ENCODE data around the gene MAP3K10.

The MAP3K10 gene

DNA sequence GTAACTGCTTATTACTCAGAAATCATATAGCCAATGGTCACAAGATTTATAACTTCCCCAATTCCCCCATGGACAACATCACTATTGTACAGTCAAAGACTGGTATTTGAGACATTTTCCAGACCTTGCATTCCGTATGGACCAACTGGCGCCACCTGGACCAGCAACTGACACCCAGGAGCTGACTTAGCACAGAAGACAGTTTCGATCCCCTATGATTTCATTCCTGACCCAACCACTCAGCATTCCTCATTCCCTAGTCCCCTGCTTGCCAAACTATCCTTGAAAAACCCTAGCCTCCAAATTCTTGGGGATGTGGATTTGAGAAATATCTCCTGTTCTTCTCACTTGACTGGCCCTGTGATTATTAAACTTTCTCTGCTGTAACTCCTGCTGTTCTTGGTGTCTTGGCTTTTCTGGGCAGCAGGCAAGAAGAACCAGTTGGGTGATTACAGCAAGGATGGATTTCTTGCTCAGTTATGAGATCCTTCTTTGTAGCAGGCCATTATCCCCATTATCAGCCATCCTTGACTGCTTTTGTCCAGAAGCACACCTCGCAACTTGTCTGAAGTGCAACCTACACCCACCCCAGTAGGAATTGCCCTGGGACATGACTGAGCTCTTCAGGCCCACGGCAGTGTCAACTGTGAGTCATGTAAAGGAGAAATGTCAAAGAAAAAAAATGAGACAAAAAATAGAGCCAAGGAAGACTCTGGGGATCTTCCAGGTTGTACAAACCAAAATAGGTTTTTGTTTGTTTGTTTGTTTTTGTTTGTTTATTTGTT lies 13.7 kb upstream of the MAP3K10 start:
- no peaks in the 10 kb centered on the region for H3K27me3 ChIP-seq (ENCODE audit: insufficient read depth, low read length)
- no peaks in the 10 kb centered on the region for H3K4me1 ChIP-seq (ENCODE audit: insufficient read depth, low read length)
- no peak overlapping the region for H3K9ac ChIP-seq (ENCODE audit: low read depth, low read length)
- no peaks in the 10 kb centered on the region for H3K9me3 ChIP-seq (ENCODE audit: insufficient read depth, low read depth, low read length)
- H3K27ac ChIP-seq (ENCODE audit: low read length): no peak overlapping the region
- H3K4me3 ChIP-seq (ENCODE audit: low read length): no peak overlapping the region
- no peaks in the 10 kb centered on the region for H3K36me3 ChIP-seq (ENCODE audit: insufficient read depth, low read depth, low read length)

- Histone ChIP-seq H3K27ac (ENCODE audit: low read length) (no peak overlapping the region), H3K9me3 (ENCODE audit: insufficient read depth, low read depth, low read length) (no peaks in the 10 kb centered on the region), H3K36me3 (ENCODE audit: insufficient read depth, low read depth, low read length) (no peaks in the 10 kb centered on the region), H3K9ac (ENCODE audit: low read depth, low read length) (no peak overlapping the region), H3K27me3 (ENCODE audit: insufficient read depth, low read length) (no peaks in the 10 kb centered on the region), H3K4me1 (ENCODE audit: insufficient read depth, low read length) (no peaks in the 10 kb centered on the region), H3K4me3 (ENCODE audit: low read length) (no peak overlapping the region)
Observed at GRCh38 chr19:40178756-40179155, 12.5 kb upstream of the MAP3K10 start.

DNA sequence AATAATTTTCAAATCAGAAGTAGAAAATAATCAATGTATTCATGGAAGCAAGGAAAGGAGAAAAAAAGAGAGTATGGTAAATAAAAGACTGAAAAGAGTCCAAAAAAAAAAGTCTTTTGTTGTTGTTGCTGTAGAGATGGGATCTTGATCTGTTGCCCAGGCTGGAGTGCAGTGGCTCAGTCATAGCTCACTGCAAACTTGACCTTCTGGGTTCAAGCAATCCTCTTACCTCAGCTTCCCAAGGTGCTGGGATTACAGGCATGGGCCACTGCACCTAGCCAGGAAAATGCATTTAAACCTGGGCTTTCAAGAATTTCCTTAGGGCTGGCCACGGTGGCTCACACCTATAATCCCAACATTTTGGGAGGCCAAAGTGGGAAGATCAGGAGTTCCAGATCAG lies 7.0 kb upstream of the MAP3K10 start:
- Histone ChIP-seq H3K27me3 (ENCODE audit: insufficient read depth, low read length) (no peaks in the 10 kb centered on the region), H3K36me3 (ENCODE audit: insufficient read depth, low read depth, low read length) (no peaks in the 10 kb centered on the region), H3K9ac (ENCODE audit: low read depth, low read length) (no peak overlapping the region), H3K27ac (ENCODE audit: low read length) (no peak overlapping the region), H3K4me1 (ENCODE audit: insufficient read depth, low read length) (no peaks in the 10 kb centered on the region), H3K4me3 (ENCODE audit: low read length) (no peak overlapping the region), H3K9me3 (ENCODE audit: insufficient read depth, low read depth, low read length) (no peaks in the 10 kb centered on the region)

DNA sequence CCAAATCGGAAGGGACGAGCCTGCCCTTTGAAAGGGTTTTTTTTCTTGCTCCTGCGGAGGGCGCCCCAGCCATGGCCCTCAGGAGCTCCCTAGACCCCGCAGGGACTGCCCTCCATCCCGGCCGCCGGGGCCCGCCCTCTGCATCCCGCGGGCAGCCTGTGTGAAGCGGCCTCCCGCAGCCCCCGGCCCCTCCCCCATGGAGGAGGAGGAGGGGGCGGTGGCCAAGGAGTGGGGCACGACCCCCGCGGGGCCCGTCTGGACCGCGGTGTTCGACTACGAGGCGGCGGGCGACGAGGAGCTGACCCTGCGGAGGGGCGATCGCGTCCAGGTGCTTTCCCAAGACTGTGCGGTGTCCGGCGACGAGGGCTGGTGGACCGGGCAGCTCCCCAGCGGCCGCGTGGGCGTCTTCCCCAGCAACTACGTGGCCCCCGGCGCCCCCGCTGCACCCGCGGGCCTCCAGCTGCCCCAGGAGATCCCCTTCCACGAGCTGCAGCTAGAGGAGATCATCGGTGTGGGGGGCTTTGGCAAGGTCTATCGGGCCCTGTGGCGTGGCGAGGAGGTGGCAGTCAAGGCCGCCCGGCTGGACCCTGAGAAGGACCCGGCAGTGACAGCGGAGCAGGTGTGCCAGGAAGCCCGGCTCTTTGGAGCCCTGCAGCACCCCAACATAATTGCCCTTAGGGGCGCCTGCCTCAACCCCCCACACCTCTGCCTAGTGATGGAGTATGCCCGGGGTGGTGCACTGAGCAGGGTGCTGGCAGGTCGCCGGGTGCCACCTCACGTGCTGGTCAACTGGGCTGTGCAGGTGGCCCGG lies 815 bp downstream of the MAP3K10 start:
- Histone ChIP-seq H3K27me3 (ENCODE audit: insufficient read depth, low read length) (no peaks in the 10 kb centered on the region), H3K4me3 (ENCODE audit: low read length) (peak overlapping the region; percentile 62; the same call in 1 of the 2 replicates), H3K27ac (ENCODE audit: low read length) (no peak overlapping the region), H3K36me3 (ENCODE audit: insufficient read depth, low read depth, low read length) (no peaks in the 10 kb centered on the region), H3K9me3 (ENCODE audit: insufficient read depth, low read depth, low read length) (no peaks in the 10 kb centered on the region), H3K4me1 (ENCODE audit: insufficient read depth, low read length) (peaks cover 4% of the 10 kb centered on the region; the same call in 1 of the 2 replicates), H3K9ac (ENCODE audit: low read depth, low read length) (no peak overlapping the region)

DNA sequence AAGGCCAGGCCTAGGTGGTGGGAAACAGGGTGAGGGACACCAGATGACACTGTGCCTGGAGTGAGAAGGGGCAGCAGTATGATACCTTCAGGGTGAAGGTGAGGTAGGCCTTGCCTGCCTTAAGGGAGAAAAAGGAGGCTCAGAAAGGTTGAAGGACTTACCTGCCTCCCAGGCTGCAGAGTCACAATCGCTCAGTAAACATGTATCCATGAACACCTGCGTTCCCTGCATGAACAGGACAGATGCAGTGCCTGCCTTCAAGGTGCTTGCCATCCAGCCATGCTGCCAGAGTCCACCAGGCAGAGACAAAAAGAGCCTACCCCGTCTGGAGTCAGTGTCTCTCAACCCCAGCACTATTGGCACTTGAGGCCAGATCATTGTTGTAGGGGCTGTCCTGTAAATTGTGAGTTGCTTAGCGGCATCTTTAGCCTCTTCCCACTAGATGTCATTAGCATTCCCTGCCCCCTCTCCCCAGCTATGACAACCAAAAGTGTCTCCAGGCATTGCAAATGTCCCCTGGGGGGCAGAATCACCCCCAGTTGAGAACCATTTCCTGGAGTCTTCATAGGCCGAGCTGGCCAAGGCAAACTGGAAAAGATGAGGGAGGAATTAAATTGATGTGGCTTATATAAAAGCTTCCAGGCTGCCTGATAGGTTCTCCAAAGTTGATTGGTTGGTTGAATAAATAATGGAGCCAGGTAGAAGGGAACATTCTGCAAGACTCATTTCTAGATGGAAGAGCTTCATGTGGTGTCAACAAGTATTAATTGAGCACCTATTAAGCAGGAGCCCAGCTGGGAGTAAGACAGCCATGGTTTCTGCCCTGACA lies 1.7 kb downstream of the MAP3K10 start:
- Histone ChIP-seq H3K27me3 (ENCODE audit: insufficient read depth, low read length) (no peaks in the 10 kb centered on the region), H3K27ac (ENCODE audit: low read length) (no peak overlapping the region), H3K4me3 (ENCODE audit: low read length) (peak overlapping the region; percentile 62; the same call in 1 of the 2 replicates), H3K4me1 (ENCODE audit: insufficient read depth, low read length) (peaks cover 4% of the 10 kb centered on the region; the same call in 1 of the 2 replicates), H3K36me3 (ENCODE audit: insufficient read depth, low read depth, low read length) (no peaks in the 10 kb centered on the region), H3K9ac (ENCODE audit: low read depth, low read length) (no peak overlapping the region), H3K9me3 (ENCODE audit: insufficient read depth, low read depth, low read length) (no peaks in the 10 kb centered on the region)

DNA sequence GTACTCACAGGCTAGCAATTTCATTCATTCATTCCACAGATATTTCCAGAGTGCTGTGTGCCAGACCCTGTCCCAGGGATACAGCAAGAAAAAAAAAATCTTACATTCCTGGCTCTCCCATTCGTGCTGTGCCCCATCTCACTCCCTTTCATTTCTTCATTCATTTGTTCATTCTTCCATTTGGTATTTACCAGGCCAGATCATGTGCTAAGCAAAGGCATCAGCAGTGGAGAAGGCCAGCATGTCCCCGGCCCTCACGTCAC lies 2.3 kb downstream of the MAP3K10 start:
- H3K9me3 ChIP-seq (ENCODE audit: insufficient read depth, low read depth, low read length): no peaks in the 10 kb centered on the region

DNA sequence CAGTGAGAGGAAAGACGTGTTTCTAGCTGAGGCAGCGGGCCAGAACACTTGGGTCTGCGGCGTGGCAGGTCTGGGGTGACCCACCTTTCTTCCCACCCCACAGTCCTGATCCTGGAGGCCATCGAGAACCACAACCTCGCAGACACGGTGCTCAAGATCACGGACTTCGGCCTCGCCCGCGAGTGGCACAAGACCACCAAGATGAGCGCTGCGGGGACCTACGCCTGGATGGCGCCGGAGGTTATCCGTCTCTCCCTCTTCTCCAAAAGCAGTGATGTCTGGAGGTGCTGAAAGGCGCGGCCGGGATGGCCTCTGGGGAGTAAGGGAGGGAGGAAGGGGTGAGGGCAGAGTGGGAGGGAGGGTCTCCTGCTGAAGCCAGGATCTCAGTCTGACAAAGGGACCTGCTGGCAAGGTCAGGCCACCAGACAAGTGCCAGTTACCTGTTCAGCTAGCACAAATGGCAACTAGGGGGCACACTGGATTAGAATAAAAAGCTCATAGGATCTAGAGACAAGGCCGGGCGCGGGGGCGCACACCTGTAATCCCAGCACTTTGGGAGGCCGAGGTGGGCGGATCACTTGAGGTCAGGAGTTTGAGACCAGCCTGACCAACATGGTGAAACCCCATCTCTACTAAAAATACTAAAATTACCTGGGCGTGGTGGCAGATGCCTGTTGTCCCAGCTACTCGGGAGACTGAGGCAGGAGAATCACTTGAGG lies 7.2 kb downstream of the MAP3K10 start:
- Histone ChIP-seq H3K27ac (ENCODE audit: low read length) (no peak overlapping the region), H3K4me3 (ENCODE audit: low read length) (no peak overlapping the region), H3K36me3 (ENCODE audit: insufficient read depth, low read depth, low read length) (no peaks in the 10 kb centered on the region), H3K9ac (ENCODE audit: low read depth, low read length) (no peak overlapping the region), H3K27me3 (ENCODE audit: insufficient read depth, low read length) (no peaks in the 10 kb centered on the region), H3K4me1 (ENCODE audit: insufficient read depth, low read length) (no peaks in the 10 kb centered on the region; the same call in 1 of the 2 replicates), H3K9me3 (ENCODE audit: insufficient read depth, low read depth, low read length) (no peaks in the 10 kb centered on the region)

More for the DNA sequence above, 2.3 kb downstream of the MAP3K10 start:
- H3K4me3 ChIP-seq (ENCODE audit: low read length): no peak overlapping the region; the same call in 1 of the 2 replicates
- H3K9ac ChIP-seq (ENCODE audit: low read depth, low read length): no peak overlapping the region
- H3K4me1 ChIP-seq (ENCODE audit: insufficient read depth, low read length): peaks cover 4% of the 10 kb centered on the region; the same call in 1 of the 2 replicates
- no peak overlapping the region for H3K27ac ChIP-seq (ENCODE audit: low read length)
- no peaks in the 10 kb centered on the region for H3K27me3 ChIP-seq (ENCODE audit: insufficient read depth, low read length)
- H3K36me3 ChIP-seq (ENCODE audit: insufficient read depth, low read depth, low read length): no peaks in the 10 kb centered on the region

- Histone ChIP-seq H3K27ac (ENCODE audit: low read length) (no peak overlapping the region), H3K4me3 (ENCODE audit: low read length) (no peak overlapping the region), H3K4me1 (ENCODE audit: insufficient read depth, low read length) (no peaks in the 10 kb centered on the region), H3K9ac (ENCODE audit: low read depth, low read length) (no peak overlapping the region), H3K27me3 (ENCODE audit: insufficient read depth, low read length) (no peaks in the 10 kb centered on the region), H3K36me3 (ENCODE audit: insufficient read depth, low read depth, low read length) (no peaks in the 10 kb centered on the region), H3K9me3 (ENCODE audit: insufficient read depth, low read depth, low read length) (no peaks in the 10 kb centered on the region)
Observed at GRCh38 chr19:40200341-40201099, 9.3 kb downstream of the MAP3K10 start.

DNA sequence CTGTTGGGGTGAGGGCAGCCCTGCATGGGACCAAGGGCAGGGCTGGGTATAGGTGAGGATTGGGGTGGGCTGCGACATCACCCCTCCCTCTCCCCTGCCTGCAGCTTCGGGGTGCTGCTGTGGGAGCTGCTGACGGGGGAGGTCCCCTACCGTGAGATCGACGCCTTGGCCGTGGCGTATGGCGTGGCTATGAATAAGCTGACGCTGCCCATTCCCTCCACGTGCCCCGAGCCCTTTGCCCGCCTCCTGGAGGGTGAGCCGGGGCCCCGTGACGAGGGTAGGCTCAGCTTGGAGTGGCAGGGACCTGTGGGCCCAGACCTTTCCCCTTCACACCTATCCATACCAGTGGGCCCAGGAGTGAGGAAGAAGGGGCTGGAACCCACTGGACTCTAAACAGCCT lies 13.2 kb downstream of the MAP3K10 start:
- Histone ChIP-seq H3K9me3 (ENCODE audit: insufficient read depth, low read depth, low read length) (no peaks in the 10 kb centered on the region), H3K27ac (ENCODE audit: low read length) (no peak overlapping the region), H3K4me1 (ENCODE audit: insufficient read depth, low read length) (no peaks in the 10 kb centered on the region), H3K4me3 (ENCODE audit: low read length) (no peak overlapping the region), H3K27me3 (ENCODE audit: insufficient read depth, low read length) (no peaks in the 10 kb centered on the region), H3K36me3 (ENCODE audit: insufficient read depth, low read depth, low read length) (0 out of 2 replicates have a peak, but pooled peaks cover 7% of the 10 kb centered on the region), H3K9ac (ENCODE audit: low read depth, low read length) (no peak overlapping the region)

GRCh38 chr19:40205760-40206159 lies 14.5 kb downstream of the MAP3K10 start:
- Histone ChIP-seq H3K9me3 (ENCODE audit: insufficient read depth, low read depth, low read length) (no peaks in the 10 kb centered on the region), H3K36me3 (ENCODE audit: insufficient read depth, low read depth, low read length) (0 out of 2 replicates have a peak, but pooled peaks cover 7% of the 10 kb centered on the region), H3K27me3 (ENCODE audit: insufficient read depth, low read length) (no peaks in the 10 kb centered on the region), H3K4me3 (ENCODE audit: low read length) (no peak overlapping the region), H3K4me1 (ENCODE audit: insufficient read depth, low read length) (no peaks in the 10 kb centered on the region), H3K27ac (ENCODE audit: low read length) (no peak overlapping the region), H3K9ac (ENCODE audit: low read depth, low read length) (no peak overlapping the region)
